ENCODE results near the gene SLC4A11. TPM values are rescaled to one million over a fixed set of nuclear protein-coding genes. Genes with fewer than 3 reads are reported as not detected.
A peak's percentile ranks its signal among the peaks of the same experiment; 100 is the strongest.

SLC4A11 gene
- total RNA-seq (2014; rRNA removed; shearing (Covaris generic)): 3.1 and 4.9 TPM in 2 replicates

GRCh38 chr20:3239026-3239866, at the start of gene SLC4A11:
SLC4A11 (minus strand) TSS chr20:3239190; CDS start chr20:3239137, 53 bp downstream.
- no peaks in the 10 kb centered on the region; the same call in 1 of the 2 replicates for H3K36me3 ChIP-seq (replicated peaks; ENCODE audit: control insufficient read depth, insufficient read depth, low read length)
- DNase-seq: peak; percentile 96
- H3K27me3 ChIP-seq (ENCODE audit: control insufficient read depth, insufficient read depth, low read length): peaks cover 51% of the 10 kb centered on the region
- H3K4me3 ChIP-seq (ENCODE audit: insufficient read depth, low read depth, low read length): peak within 1 kb of the TSS; percentile 76

GRCh38 chr20:3283222-3283820, 44.3 kb upstream of the SLC4A11 start:
- no peak for DNase-seq
- Histone ChIP-seq H3K4me3 (ENCODE audit: insufficient read depth, low read depth, low read length) (no peak overlapping the region), H3K36me3 (replicated peaks; ENCODE audit: control insufficient read depth, insufficient read depth, low read length) (peaks cover 3% of the 10 kb centered on the region)

GRCh38 chr20:3282271-3283221, 43.6 kb upstream of the SLC4A11 start:
- Histone ChIP-seq H3K36me3 (replicated peaks; ENCODE audit: control insufficient read depth, insufficient read depth, low read length) (peaks cover 3% of the 10 kb centered on the region), H3K4me3 (ENCODE audit: insufficient read depth, low read depth, low read length) (no peak overlapping the region), H3K27me3 (ENCODE audit: control insufficient read depth, insufficient read depth, low read length) (no peaks in the 10 kb centered on the region)
- peak; percentile 42 for DNase-seq

More at GRCh38 chr20:3283222-3283820, 44.3 kb upstream of the SLC4A11 start:
- H3K27me3 ChIP-seq (ENCODE audit: control insufficient read depth, insufficient read depth, low read length): no peaks in the 10 kb centered on the region

- H3K4me3 ChIP-seq (ENCODE audit: insufficient read depth, low read depth, low read length): no peak overlapping the region
- no peak for DNase-seq
- H3K27me3 ChIP-seq (ENCODE audit: control insufficient read depth, insufficient read depth, low read length): no peaks in the 10 kb centered on the region
- H3K36me3 ChIP-seq (replicated peaks; ENCODE audit: control insufficient read depth, insufficient read depth, low read length): peaks cover 3% of the 10 kb centered on the region
Observed at GRCh38 chr20:3281437-3281836, 42.4 kb upstream of the SLC4A11 start.

- no peaks in the 10 kb centered on the region for H3K27me3 ChIP-seq (ENCODE audit: control insufficient read depth, insufficient read depth, low read length)
- no peak for DNase-seq
- no peak overlapping the region for H3K4me3 ChIP-seq (ENCODE audit: insufficient read depth, low read depth, low read length)
- peaks cover 3% of the 10 kb centered on the region for H3K36me3 ChIP-seq (replicated peaks; ENCODE audit: control insufficient read depth, insufficient read depth, low read length)
Observed at GRCh38 chr20:3279761-3280160, 40.8 kb upstream of the SLC4A11 start.

GRCh38 chr20:3277686-3278465, 38.9 kb upstream of the SLC4A11 start:
- no peaks in the 10 kb centered on the region for H3K27me3 ChIP-seq (ENCODE audit: control insufficient read depth, insufficient read depth, low read length)
- H3K4me3 ChIP-seq (ENCODE audit: insufficient read depth, low read depth, low read length): no peak overlapping the region
- H3K36me3 ChIP-seq (replicated peaks; ENCODE audit: control insufficient read depth, insufficient read depth, low read length): peaks cover 3% of the 10 kb centered on the region
- DNase-seq: no peak

GRCh38 chr20:3276680-3277015, 37.7 kb upstream of the SLC4A11 start:
- H3K4me3 ChIP-seq (ENCODE audit: insufficient read depth, low read depth, low read length): no peak overlapping the region
- peak; percentile 64 for DNase-seq
- H3K27me3 ChIP-seq (ENCODE audit: control insufficient read depth, insufficient read depth, low read length): no peaks in the 10 kb centered on the region
- peaks cover 3% of the 10 kb centered on the region for H3K36me3 ChIP-seq (replicated peaks; ENCODE audit: control insufficient read depth, insufficient read depth, low read length)

GRCh38 chr20:3275966-3276679, 37.1 kb upstream of the SLC4A11 start:
- DNase-seq: no peak
- H3K36me3 ChIP-seq (replicated peaks; ENCODE audit: control insufficient read depth, insufficient read depth, low read length): no peaks in the 10 kb centered on the region; the same call in 1 of the 2 replicates
- no peaks in the 10 kb centered on the region for H3K27me3 ChIP-seq (ENCODE audit: control insufficient read depth, insufficient read depth, low read length)
- H3K4me3 ChIP-seq (ENCODE audit: insufficient read depth, low read depth, low read length): no peak overlapping the region

GRCh38 chr20:3275064-3275935, 36.3 kb upstream of the SLC4A11 start:
- Histone ChIP-seq H3K36me3 (replicated peaks; ENCODE audit: control insufficient read depth, insufficient read depth, low read length) (no peaks in the 10 kb centered on the region; the same call in 1 of the 2 replicates), H3K27me3 (ENCODE audit: control insufficient read depth, insufficient read depth, low read length) (no peaks in the 10 kb centered on the region), H3K4me3 (ENCODE audit: insufficient read depth, low read depth, low read length) (no peak overlapping the region)
- DNase-seq: no peak

GRCh38 chr20:3273371-3273770, 34.4 kb upstream of the SLC4A11 start:
- no peak for DNase-seq
- Histone ChIP-seq H3K4me3 (ENCODE audit: insufficient read depth, low read depth, low read length) (no peak overlapping the region), H3K36me3 (replicated peaks; ENCODE audit: control insufficient read depth, insufficient read depth, low read length) (no peaks in the 10 kb centered on the region), H3K27me3 (ENCODE audit: control insufficient read depth, insufficient read depth, low read length) (no peaks in the 10 kb centered on the region)

- H3K4me3 ChIP-seq (ENCODE audit: insufficient read depth, low read depth, low read length): no peak overlapping the region
- H3K36me3 ChIP-seq (replicated peaks; ENCODE audit: control insufficient read depth, insufficient read depth, low read length): no peaks in the 10 kb centered on the region
- no peaks in the 10 kb centered on the region for H3K27me3 ChIP-seq (ENCODE audit: control insufficient read depth, insufficient read depth, low read length)
- no peak for DNase-seq
Observed at GRCh38 chr20:3270051-3270450, 31.1 kb upstream of the SLC4A11 start.

GRCh38 chr20:3262566-3262965, 23.6 kb upstream of the SLC4A11 start:
- no peak for DNase-seq
- Histone ChIP-seq H3K4me3 (ENCODE audit: insufficient read depth, low read depth, low read length) (no peak overlapping the region), H3K27me3 (ENCODE audit: control insufficient read depth, insufficient read depth, low read length) (no peaks in the 10 kb centered on the region), H3K36me3 (replicated peaks; ENCODE audit: control insufficient read depth, insufficient read depth, low read length) (no peaks in the 10 kb centered on the region; the same call in 1 of the 2 replicates)
